DND-41 (cell line): ENCODE results near the gene GNG4.

Experiments used
- ATAC-seq: fragments of 200-7000 bp; cut with Tn5 transposase; 3 replicates; pipeline ENCODE4 v1.9.1; 2021; ENCODE audit warnings: low read depth; ENCODE audit not compliant: insufficient read depth
- DNase-seq: peaks from one replicate; pipeline ENCODE4 v3.0.0-alpha.2; 2020
- H2AFZ ChIP-seq: 2 replicates; pipeline ENCODE4 v1.6.0; 2012; ENCODE audit warnings: low read depth, low read length
- H3K27ac ChIP-seq: 2 replicates; pipeline ENCODE4 v1.5.1; 2012; ENCODE audit warnings: low read length, inconsistent platforms
- H3K27me3 ChIP-seq: fragments of 200-600 bp; sonication (generic); 2 replicates; pipeline ENCODE4 v1.6.0; 2012; ENCODE audit warnings: low read length, mild to moderate bottlenecking, inconsistent platforms; ENCODE audit not compliant: insufficient read depth, poor library complexity
- H3K36me3 ChIP-seq: 2 replicates; pipeline ENCODE4 v1.5.1; 2012; ENCODE audit warnings: low read length, inconsistent platforms; ENCODE audit not compliant: insufficient read depth
- H3K4me1 ChIP-seq: 2 replicates; pipeline ENCODE4 v1.5.1; 2012; ENCODE audit warnings: mild to moderate bottlenecking, low read length; ENCODE audit not compliant: insufficient read depth
- H3K4me2 ChIP-seq: 2 replicates; pipeline ENCODE4 v1.6.0; 2012; ENCODE audit warnings: mild to moderate bottlenecking, moderate library complexity, low read length, inconsistent platforms; ENCODE audit not compliant: insufficient read depth
- H3K4me3 ChIP-seq, 2 experiments: fragments of 200-600 bp in 1 of 2; shearing (Covaris generic) in 1 of 2; 2 replicates each; pipeline ENCODE4 v1.5.1; 2012 to 2016; ENCODE audit warnings: inconsistent platforms in 2 of 2, low read length in 2 of 2, mild to moderate bottlenecking in 2 of 2, low read depth in 1 of 2, moderate library complexity in 1 of 2
- H3K79me2 ChIP-seq: 2 replicates; pipeline ENCODE4 v1.6.0; 2012; ENCODE audit warnings: low read length, inconsistent platforms; ENCODE audit not compliant: insufficient read depth
- H3K9ac ChIP-seq: 2 replicates; pipeline ENCODE4 v1.6.0; 2012; ENCODE audit warnings: low read depth, mild to moderate bottlenecking, inconsistent platforms, low read length, moderate library complexity
- H3K9me3 ChIP-seq: 2 replicates; pipeline ENCODE4 v1.5.1; 2012; ENCODE audit warnings: low read length, moderate library complexity, mild to moderate bottlenecking, inconsistent platforms; ENCODE audit not compliant: insufficient read depth, severe bottlenecking
- H4K20me1 ChIP-seq: 2 replicates; pipeline ENCODE4 v1.6.0; 2012; ENCODE audit warnings: low read length; ENCODE audit not compliant: insufficient read depth
- CTCF ChIP-seq: IDR thresholded peaks from 2 replicates; pipeline ENCODE4 v1.5.1; 2012; ENCODE audit warnings: borderline replicate concordance, low read length, moderate library complexity, mild to moderate bottlenecking; ENCODE audit not compliant: poor library complexity, severe bottlenecking; ENCODE audit errors: extremely low read depth
- EZH2 ChIP-seq: IDR thresholded peaks from 3 replicates; pipeline ENCODE4 v1.6.1; 2012; ENCODE audit warnings: borderline replicate concordance, low read depth, mild to moderate bottlenecking, moderate library complexity, low read length, inconsistent platforms; ENCODE audit not compliant: severe bottlenecking

GNG4 gene

GRCh38 chr1:235679005-235679404, 29.4 kb upstream of the GNG4 start:
- Histone ChIP-seq H3K4me1 (no peaks in the 10 kb centered on the region), H3K36me3 (no peaks in the 10 kb centered on the region), H3K4me3 (no peak overlapping the region), H3K9me3 (peaks cover 11% of the 10 kb centered on the region), H3K79me2 (no peaks in the 10 kb centered on the region), H4K20me1 (no peaks in the 10 kb centered on the region), H3K9ac (no peak overlapping the region), H3K4me2 (no peak overlapping the region), H3K27me3 (no peaks in the 10 kb centered on the region), H2AFZ (no peak overlapping the region), H3K27ac (no peak overlapping the region)
- TF ChIP-seq CTCF (no peak), EZH2 (no peak)
- ATAC-seq, result no peak
- no peak for DNase-seq

- ATAC-seq (peak; percentile 45; the same call in 1 of the 3 replicates), DNase-seq (no peak)
- H3K9ac ChIP-seq, result no peak overlapping the region
- no peak for TF ChIP-seq EZH2
- no peak for TF ChIP-seq CTCF
- H3K4me3 ChIP-seq, result no peak overlapping the region
- peaks cover 23% of the 10 kb centered on the region for H3K9me3 ChIP-seq
- no peaks in the 10 kb centered on the region for H3K79me2 ChIP-seq
- no peak overlapping the region for H3K4me2 ChIP-seq
- H4K20me1 ChIP-seq, result no peaks in the 10 kb centered on the region
- no peaks in the 10 kb centered on the region for H3K27me3 ChIP-seq
- H2AFZ ChIP-seq, result no peak overlapping the region
- no peaks in the 10 kb centered on the region for H3K4me1 ChIP-seq
- H3K27ac ChIP-seq, result no peak overlapping the region
- H3K36me3 ChIP-seq, result no peaks in the 10 kb centered on the region
These were observed 25.7 kb upstream of the GNG4 start for GRCh38 chr1:235675152-235675890.

GRCh38 chr1:235673981-235674380, 24.4 kb upstream of the GNG4 start:
- no peak overlapping the region for H3K27ac ChIP-seq
- no peaks in the 10 kb centered on the region for H3K4me1 ChIP-seq
- DNase-seq, result no peak
- no peaks in the 10 kb centered on the region for H3K36me3 ChIP-seq
- no peaks in the 10 kb centered on the region for H3K79me2 ChIP-seq
- H3K4me3 ChIP-seq, result no peak overlapping the region
- H4K20me1 ChIP-seq, result no peaks in the 10 kb centered on the region
- ATAC-seq, result no peak
- peaks cover 36% of the 10 kb centered on the region for H3K9me3 ChIP-seq
- H3K4me2 ChIP-seq, result no peak overlapping the region
- no peaks in the 10 kb centered on the region for H3K27me3 ChIP-seq
- H2AFZ ChIP-seq, result no peak overlapping the region
- H3K9ac ChIP-seq, result no peak overlapping the region
- TF ChIP-seq EZH2 (no peak), CTCF (no peak)
